GM10266 (cell line): Measurements from ENCODE around the gene DNAH9.

Source experiments
- DNase-seq: peaks from one replicate; pipeline ENCODE4 v3.0.0; 2012; ENCODE audit errors: extremely low spot score
- CTCF ChIP-seq: IDR thresholded peaks from 2 replicates; pipeline ENCODE4 v1.5.1; 2012; ENCODE audit warnings: mild to moderate bottlenecking, low read depth; ENCODE audit not compliant: control insufficient read depth, insufficient read depth; ENCODE audit errors: missing control alignments

DNAH9 gene

GRCh38 chr17:11921296-11921695, 323.0 kb downstream of the DNAH9 start:
- no peak for DNase-seq
- TF ChIP-seq CTCF, result no peak

- DNase-seq, result no peak
- TF ChIP-seq CTCF, result no peak
Measured at GRCh38 chr17:11922638-11923037, 324.4 kb downstream of the DNAH9 start.

- DNase-seq, result no peak
Measured at GRCh38 chr17:11924076-11924475, 325.8 kb downstream of the DNAH9 start.

GRCh38 chr17:11925262-11926021, 327.2 kb downstream of the DNAH9 start:
- no peak for TF ChIP-seq CTCF

More at GRCh38 chr17:11924076-11924475, 325.8 kb downstream of the DNAH9 start:
- no peak for TF ChIP-seq CTCF

GRCh38 chr17:11928436-11928835, 330.2 kb downstream of the DNAH9 start:
- DNase-seq, result no peak
- no peak for TF ChIP-seq CTCF

More at GRCh38 chr17:11925262-11926021, 327.2 kb downstream of the DNAH9 start:
- DNase-seq, result no peak

GRCh38 chr17:11932337-11932898, 334.1 kb downstream of the DNAH9 start:
- no peak for DNase-seq
- no peak for TF ChIP-seq CTCF

- DNase-seq, result no peak
- peak; percentile 62 for TF ChIP-seq CTCF
Measured at GRCh38 chr17:11935734-11936406, 337.6 kb downstream of the DNAH9 start.
